ENCODE measurements around the gene CAMKV.

CAMKV gene

GRCh38 chr3:49896345-49896744 is 26.6 kb upstream of the CAMKV start:
- no peak for DNase-seq

DNA sequence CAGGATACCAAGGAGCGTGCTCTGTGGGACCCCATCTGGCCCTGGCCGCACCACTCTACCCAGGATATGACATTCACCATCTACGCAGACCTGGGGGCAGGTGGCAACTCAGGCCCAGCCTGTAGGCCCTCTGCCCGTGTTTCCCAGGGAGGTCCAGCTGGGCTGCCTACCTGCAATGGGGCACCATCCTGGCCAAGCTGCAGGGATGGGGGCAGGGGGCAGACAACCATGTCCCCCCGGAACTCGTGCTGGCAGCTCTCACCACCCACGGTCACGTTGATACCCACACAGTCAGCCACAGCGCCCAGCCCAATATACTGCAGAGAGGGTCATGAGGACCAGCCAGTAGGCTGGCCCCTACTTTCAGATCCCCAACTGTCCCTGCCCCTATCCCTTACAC is 26.1 kb upstream of the CAMKV start:
- DNase-seq: no peak

DNA sequence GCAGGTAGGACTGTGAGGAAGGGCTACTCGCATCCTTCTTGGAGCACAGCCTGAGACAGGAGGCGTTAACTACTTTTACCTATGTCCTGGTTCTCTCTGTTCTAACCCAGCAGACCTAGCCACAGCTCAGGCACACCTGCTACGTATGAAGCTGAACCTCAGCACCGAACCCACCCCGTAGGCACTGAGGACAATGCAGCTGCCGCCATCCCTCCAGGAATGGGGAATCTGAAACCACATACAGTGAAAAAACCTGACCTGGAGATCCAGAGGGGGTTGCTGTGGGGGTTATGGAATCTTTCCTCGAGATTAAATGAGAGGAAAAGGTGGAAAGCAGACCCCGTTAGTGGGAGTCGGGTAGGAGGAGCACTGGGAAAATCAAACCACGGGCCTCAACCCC is 19.6 kb upstream of the CAMKV start:
- DNase-seq: no peak

DNA sequence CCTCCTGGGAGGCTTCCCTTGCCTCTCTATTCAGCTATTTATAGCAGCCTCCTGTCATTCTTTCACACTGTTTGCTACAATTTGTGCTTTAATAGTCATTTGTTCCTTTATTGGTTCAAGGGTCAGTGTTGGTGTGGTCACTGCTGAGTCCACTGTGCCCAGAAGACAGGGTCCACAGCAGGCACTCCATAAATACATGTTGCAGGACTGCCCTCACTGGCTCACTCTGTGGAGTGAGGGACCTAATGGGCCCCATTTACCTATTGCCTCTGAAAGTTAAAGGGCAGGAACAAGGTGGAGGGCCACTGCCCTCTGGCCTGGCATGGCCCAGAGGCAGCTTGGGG is 17.2 kb upstream of the CAMKV start:
- DNase-seq: no peak

DNA sequence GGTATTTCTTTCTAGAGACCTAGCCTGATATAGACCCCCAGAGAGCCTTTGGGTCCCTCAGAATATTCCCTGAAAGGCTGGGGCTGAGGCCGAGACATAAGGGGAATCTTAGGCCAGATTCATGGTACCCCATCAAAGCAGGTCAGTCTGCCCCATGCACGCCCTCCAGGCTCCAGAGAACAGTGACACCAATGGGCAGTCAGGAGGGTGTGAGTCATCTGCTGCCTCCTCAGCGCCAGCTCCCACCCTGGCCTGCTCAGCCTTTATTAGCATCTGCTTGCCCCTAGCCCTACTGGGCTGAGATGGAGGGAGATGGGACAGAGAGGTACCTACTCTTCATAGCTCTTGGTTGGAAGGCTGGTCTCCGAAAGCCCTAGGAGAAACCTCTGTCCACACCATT is 14.3 kb upstream of the CAMKV start:
- no peak for DNase-seq

GRCh38 chr3:49882166-49882565 is 12.5 kb upstream of the CAMKV start:
- DNase-seq: no peak

- DNase-seq: no peak
Measured at GRCh38 chr3:49880581-49881315, 11.0 kb upstream of the CAMKV start.

- DNase-seq: no peak
Measured at GRCh38 chr3:49879721-49880120, 10.0 kb upstream of the CAMKV start.

GRCh38 chr3:49878686-49879085 is 9.0 kb upstream of the CAMKV start:
- no peak for DNase-seq

DNA sequence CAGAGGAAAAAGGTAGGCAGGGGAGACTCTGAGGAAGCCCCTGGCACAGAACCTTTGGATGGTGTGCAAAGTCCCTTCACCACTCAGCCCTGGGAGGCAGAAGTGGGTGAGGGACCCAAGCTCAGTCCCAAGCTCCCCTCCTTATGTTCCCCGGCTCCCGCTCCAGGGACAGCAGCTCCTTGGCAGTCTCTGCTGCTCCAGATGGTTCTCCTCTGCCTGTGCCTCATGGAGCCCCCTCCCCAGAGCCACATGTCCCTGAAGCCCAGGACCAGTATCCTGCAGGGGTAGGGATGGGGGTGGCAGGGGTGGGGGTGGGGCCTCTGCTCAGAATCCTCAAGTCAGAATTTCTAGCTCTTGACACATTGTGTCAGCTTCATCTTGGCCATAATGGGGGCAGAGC is 8.0 kb upstream of the CAMKV start:
- DNase-seq: no peak

DNA sequence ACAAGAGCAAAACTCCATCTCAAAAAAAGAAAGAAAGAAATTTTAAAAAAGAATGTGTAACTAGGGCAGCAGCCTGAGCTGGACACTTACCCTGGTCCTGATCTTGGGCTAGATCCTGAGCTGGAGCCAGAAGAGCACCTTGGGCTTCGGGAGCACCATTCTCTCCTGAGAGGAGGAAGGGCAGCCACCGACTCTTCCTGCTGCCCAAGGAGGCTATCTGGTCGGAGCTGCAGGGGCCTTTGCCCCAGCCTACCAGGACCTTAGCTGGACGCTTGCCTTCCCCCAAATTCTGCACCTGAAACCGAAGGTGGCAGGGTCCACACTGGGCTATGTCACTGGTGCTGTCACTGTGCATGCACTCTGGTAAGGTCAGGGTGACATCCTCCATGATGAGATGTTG is 6.9 kb upstream of the CAMKV start:
- DNase-seq: no peak

- DNase-seq: no peak
Measured at GRCh38 chr3:49873623-49874022, 3.9 kb upstream of the CAMKV start.

DNA sequence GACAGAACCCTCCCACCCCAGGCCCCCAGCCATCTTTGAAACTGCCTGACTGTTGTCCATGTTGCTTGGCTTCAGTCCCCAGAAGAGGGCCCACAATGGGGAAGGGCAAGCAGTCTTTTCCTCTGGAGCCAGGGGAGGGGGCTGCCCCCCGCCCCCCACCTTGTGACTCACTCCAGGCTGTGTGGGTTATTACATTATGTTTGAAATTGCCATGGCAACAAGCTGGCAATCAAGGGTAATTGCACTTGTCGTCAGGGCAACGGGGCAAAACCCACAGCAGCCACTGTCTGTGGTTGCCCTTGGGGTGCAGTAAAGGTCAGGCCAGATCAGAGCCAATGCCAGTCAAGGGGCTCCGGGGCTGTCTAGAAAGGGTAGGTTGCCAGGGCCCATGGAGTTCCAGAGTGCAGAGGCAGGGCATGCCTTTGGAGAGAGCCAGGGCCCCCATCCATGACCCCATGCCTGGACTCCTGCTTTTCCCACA is 3.1 kb upstream of the CAMKV start:
- no peak for DNase-seq

GRCh38 chr3:49871531-49872153 is 1.9 kb upstream of the CAMKV start:
- no peak for DNase-seq

DNA sequence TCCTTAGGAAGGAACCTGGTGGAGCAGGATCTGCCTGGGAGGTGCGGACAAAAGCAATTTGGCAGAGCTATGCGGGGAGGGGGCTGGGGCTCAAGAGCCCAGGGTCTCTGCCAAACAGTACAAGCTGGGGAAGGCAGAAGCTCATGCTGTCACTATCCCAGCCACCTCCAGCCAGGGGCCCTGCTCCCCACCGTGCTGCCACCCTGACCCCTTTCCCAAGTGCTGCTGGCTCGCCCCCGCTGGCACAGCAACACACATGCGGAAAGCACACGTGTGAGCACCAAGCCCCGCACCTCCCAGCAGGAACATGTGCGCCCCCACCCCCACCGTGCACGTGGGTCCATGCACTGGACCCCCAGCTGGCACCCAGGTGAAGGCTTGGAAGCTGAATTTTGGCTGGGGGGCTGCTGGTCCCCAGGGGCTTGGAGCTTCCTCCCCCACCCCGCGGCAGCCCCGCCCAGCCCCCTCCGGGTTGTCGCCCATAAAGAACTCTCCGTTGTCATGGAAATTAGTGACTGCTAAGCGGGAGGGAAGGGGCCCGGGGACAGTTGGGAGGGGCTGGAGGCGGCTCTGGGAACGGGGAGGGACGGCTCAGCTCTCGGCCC is 742 bp downstream of the CAMKV start:
- no peak for DNase-seq

DNA sequence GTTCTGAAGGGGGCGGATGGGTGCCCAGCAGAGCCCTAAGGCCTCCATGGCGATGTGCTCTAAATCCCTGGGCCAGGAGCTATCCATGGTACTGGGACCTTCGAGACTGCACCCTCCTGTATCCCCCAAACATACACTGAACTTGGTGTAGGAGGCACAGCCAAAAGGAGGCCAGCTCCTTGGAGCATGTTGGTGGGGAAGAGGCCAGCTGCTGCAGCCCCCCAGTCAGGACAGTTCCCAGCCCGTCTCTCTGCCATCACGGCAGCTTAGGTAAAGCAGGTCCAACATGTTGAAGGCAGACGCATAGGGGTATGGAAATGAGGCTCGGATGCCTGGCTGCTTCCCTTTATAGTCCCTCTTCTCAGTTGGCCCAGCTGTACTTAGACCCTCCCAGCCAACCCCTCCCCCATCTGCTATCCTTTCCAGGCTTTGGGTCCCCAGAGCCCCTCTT is 1.8 kb downstream of the CAMKV start:
- no peak for DNase-seq

DNA sequence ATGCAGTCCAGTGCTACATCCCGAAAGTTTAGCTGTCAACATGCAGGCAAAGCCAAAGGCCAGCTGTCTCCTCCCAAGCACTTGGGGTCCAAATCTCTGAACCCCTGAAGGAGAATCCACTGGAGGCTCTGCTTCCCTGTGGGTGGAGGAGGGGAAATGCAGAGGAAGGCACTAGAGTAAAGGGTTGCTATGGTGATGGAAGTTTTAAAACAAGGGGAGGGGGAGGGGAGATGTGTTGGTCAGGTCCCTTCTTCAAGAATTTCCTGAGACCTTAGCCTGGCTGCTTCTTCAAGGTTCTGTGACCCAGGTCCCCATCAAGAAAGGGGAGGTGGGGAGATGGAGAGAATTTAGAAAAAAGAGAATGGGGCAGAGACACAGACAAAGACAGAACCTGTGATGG is 2.3 kb downstream of the CAMKV start:
- no peak for DNase-seq

DNA sequence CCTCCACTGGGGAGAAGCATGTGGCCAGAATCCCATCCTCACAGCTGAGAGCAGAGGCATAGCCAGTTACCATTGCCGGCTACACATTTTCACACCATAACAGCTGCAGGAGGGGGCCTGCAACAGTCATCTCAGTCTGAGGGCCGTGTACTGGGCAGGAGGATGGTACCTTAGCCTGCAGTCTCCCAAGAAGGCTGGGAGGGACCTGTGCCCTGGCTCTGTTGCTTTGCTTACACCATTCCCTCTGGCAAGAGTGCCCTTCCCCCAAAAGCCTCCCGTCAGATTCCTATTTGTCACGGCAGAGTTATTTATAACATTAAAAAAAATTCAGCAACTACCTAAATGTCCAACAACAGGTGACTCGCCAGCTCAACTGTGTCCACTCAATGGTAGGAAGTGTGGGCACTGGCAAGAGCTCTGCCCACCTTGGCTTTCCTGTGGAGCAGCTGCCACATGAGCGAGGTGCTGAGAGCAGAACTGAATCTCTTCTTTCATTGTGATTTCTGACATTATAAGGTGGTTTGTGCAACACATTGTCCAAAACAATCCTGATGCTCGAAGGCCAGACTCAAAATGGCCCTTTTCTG is 4.4 kb downstream of the CAMKV start:
- no peak for DNase-seq

GRCh38 chr3:49864505-49864904 is 5.2 kb downstream of the CAMKV start:
- DNase-seq: no peak

DNA sequence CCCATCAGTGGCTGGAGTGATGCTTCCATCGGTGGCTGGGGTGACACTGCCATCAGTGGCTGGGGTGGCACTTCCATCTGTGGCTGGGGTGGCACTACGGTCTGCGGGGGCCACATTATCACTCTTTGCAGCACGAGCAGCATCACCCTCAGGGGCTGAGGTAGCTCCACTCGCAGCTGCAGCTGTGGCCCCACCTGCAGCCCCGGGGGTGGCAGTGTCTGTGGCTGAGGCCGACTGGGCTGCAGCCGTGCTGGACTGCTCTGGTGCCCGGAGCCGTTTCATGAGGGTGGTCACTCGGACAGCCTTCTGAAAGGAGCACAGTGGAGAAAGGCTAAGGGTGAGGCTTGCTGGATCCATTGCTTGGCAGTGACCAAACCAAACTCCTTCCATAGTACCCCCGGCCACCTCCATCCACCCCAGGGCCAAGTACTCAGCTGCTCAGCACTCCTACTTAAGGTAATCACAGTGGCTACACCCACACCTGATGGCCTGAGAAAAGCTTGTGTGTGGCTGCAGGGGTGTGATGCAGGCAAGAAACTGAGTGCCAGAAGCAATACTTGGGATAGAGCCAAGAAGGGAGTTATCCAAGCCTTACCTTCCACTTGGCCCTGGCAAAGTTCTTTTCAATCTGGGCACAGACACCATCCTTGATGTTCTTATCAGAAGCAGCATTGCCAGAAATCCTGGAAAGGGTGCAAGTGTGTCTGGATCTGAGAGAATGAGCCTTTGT is 10.0 kb downstream of the CAMKV start:
- no peak for DNase-seq

DNA sequence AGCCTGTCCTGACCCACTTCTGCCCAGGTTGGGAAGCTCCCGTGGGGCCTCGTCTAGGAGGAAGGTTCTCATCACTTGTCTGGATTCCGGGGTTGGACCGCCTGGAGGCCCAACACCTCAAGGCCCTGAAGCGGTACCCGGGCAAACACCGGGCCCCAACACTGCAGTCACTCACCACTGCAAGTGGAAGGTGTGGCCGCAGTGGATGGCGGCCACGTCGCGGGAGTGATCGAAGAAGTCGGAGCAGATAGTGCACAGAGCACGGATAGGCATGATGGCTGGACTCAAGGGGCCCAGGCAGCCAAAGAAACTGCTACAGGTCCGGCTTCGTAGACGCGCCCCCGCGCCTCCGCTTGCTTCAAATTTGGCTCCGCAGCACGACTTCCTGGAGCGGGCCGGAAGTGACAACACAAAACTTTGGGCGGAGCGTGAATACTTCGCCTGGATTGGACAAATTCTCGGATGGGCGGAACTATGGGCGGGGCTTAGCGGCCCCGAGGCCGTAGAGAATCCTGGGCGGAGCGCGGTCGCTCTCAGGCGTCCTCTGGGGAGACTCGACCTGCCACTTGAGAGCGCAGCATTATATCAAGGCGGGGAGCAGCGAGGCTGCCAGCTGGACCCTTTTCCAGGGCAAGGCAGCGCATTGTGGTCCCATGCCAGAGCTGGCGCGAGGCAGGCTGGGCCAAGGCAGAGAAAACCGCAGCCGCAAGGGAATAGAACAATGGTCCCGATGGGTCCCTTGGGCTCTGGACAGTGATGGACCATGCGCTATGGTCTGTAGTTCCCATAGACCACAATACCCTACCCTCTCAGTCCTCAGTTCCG is 13.3 kb downstream of the CAMKV start, which contains the start of gene TRAIP:
TRAIP (minus strand) TSS at position 384 of the 825 bp plus-strand sequence; CDS start at position 273, 111 bp downstream.
- peak; percentile 82 to 89 for DNase-seq

- no peak for DNase-seq
Measured at GRCh38 chr3:49855662-49856061, 14.0 kb downstream of the CAMKV start.
